Fibroblast of gingiva (primary cell): ENCODE results near the gene SDK1.

Source experiments
- DNase-seq: peaks from one replicate; pipeline ENCODE4 v3.0.0-alpha.2; 2011; ENCODE audit warnings: low read depth

SDK1 gene

DNA sequence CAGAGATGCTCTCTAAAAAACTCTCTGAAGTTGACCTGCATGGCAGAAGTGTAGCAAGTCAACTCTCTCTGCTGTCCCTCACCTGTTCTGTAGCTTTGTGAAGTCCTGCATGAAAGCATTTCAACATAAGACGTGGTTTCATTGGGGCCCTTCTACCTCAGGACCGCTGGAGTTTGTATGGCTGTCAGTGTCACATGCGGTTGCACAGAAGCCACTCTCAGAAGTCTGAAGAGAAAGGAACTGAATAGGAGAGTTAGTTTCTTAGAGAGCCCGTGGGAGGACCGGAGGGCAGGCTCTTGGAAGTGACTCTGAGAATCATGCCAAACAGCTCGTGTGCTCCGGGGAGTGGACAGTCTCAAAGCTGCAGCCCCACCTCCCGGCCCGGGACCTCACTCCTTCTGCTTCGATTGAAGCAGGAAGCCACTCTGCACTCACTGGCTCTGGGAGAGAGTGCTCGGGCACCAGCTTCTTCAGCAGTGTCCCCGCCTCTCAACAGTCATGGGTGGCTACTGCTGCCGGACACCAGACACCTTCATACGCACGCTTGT, 486.7 kb downstream of the SDK1 start:
- DNase-seq, result peak; percentile 14

DNA sequence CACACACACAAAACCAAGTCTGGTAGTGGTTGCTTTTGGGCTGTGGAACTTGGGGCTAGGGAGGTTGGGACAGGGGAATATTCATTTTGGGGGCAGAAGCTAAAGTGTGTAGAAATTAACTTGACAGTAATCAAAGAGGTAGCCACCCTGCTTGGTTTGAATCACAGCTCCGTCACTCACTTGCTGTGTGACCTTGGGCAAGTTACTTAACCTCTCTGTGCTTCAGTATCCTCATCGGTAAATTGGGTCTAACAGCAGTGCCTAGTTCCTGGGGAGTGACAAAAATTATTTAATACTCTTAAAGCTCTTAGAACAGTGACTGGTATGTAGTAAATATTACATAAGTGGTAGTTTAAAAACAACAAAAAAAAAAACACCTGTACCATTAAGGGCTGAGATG, 489.8 kb downstream of the SDK1 start:
- DNase-seq, result no peak

DNA sequence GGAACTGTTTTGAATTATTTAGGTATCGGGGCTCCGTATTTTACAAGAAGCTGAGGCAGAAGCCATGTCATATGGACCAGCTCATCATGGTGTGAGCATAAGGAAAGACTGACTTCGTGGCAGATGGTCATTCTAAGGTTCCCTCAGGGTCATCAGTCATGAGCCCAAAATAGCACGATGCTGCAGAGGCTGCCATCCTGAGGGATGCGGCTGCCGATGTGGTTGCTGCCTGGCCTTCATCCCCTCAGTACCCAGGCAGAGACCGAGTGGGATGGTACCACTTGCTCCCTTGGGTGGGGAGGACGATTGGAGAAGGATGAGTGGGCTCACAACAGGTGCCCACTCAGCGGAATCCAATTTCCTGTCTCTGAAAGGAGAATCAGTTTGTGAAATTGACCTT, 490.3 kb downstream of the SDK1 start:
- DNase-seq, result no peak

DNA sequence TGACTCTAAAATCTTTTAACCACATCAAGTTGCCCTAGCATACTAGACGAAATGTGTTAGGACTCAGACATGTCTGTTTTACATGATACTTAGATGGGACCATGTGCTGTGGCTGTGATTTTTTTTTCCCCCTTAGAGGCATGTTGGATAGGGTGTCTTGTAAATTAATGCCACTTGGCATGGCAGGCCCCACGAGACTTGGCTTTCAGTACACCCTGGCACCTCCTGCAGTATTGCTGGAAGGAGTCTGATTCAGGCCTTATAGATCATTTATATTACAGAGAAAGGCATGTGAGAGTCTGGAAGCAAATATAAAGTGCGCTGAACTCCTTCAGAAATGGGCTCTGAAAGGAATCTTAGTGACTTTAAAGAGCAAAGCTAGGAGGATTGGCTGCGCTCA, 494.1 kb downstream of the SDK1 start:
- DNase-seq, result no peak

DNA sequence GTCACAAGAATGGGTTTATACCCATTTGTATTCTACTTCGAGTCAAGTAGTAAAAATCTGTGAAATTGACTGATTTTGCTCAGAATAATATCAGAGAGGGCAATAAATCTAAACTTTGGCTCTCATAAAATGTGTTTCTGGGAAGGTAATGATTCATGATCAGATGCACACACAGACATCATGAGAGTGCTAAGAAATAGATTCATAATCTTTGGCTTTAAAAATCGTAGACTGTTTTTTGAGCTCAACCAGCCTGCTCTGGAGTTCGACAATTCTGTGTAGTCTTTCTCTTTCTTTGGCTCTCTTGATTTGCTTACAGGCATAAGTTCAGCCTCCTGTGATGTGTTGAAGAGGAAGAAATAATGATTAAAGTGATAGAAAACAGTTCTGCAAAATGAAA, 494.7 kb downstream of the SDK1 start:
- no peak for DNase-seq

DNA sequence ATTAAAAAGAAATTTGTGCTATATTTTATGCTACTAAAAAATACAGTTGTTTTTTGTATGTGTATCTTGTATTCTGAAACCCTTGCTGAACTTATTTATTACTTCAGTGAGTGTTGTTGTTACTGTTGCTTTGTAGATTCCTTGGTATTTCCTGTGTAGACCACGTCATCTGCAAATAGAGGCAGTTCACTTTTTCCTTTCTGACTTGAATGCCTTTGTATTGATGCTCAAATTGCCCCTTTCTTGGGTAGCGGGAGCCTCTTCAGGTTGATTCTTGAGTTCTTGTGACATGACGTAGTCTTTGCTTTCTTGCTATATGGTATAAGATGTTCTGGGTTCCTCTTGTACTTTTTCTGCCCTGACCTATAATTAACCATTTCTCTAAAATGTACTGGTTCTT, 504.1 kb downstream of the SDK1 start:
- DNase-seq, result peak; percentile 51

DNA sequence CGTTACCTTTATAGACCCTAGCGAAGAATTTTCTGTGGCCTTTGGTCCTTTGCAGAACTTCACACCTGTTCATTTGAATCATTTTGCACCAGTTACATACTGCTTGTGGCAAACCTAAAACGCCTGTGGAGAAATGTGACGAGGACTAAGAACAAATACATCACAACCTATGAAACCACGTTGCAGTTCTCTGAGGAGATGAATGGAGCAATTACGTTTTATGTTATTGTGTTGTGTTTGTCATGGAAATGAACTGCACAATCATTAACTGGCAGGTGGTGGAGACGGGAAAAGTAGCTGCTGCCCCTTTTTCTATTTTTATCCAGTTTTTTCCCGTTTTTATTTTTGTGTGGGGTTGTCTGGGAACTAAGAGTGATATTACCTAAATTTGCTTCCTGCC, 505.5 kb downstream of the SDK1 start:
- no peak for DNase-seq

DNA sequence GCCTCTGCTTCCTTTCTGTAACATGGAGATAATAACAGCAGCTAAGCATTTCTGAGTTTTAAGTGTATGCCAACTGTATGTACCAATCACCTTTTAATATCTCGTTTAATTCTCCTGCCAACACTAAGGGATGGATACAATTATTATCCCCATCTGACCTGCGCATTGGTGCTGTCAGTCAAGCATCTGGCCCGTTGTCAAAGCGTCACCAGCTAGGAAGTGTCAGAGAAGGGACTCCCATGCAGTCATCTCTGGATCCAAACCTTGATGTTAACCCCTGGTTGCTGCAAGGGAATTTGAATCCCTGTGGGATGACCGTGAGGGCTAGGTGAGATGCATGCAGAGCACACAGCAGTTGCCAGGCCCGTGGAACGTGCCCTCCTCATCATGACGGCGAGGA, 506.8 kb downstream of the SDK1 start:
- no peak for DNase-seq

DNA sequence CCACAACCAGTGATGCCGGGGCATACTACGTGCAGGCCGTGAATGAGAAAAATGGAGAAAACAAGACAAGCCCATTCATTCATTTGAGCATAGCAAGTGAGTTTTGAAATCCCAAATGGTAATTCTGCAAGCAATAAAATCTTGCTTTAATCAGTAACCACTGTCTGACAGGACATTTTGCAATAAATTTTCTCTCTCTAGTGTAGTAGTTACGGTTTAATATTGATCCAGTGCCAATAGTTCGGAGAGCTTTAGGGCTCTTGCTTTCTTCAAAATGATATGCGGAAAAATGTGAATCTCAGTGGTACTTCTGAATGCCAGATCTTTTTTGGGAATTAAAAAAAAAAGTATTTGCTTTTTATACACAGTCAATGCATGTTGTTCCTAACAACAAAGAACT, 520.4 kb downstream of the SDK1 start:
- DNase-seq, result peak; percentile 61

DNA sequence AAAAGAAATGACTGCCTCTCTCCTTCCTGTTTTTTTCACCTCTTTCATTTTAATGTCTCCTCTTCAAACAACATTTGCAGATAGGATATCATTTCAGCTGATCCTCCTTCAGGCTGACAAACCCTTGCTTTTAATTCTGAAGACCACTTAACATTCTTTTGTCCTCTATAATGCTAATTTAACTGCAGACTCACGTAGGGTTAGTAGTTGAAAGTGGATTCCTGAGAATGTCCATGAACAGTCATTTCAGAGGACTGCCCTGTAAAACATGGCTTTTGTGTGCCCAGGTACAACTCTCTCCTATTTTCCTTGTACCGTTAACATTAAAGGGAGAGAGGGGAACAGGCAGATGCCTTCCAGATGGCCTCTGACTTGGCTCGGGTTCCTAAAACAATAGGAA, 524.4 kb downstream of the SDK1 start:
- DNase-seq, result no peak

DNA sequence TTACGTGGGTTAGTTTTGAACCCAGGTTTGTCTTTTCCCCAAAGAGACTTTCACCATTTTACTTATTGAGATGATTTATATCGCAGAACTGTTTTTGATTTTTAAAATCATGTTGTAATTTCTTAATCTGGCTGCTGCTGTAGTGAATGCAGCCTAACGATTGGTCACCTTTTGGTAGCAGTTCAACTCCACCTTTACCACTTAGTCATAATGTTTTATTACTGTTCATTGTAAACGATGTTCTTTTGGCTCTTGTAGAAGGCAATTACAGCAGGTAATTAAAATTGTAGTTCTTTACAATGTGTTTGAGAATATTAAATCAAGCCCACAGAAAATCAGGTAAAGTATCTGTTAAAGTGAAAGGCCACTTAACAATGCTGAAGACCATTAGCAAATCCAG, 531.1 kb downstream of the SDK1 start:
- no peak for DNase-seq

DNA sequence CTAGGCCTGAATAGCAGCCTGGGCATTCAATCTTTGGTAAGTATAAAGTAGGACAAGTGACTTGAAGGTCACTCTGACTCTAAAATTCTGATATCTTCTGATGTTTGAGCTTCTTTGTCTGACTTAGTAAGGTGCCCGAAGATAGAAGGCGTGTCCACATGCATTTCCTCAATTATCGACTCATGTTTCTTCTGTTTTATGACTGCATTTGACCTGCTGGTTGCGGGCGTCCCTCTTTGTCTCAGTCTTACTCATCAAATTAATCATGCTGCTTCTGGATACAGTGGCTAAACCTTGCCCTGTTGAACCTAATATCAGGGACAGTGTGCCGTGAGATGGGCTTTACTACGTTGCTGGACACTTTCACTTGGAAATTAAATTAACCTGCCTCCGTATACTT, 534.1 kb downstream of the SDK1 start:
- no peak for DNase-seq

DNA sequence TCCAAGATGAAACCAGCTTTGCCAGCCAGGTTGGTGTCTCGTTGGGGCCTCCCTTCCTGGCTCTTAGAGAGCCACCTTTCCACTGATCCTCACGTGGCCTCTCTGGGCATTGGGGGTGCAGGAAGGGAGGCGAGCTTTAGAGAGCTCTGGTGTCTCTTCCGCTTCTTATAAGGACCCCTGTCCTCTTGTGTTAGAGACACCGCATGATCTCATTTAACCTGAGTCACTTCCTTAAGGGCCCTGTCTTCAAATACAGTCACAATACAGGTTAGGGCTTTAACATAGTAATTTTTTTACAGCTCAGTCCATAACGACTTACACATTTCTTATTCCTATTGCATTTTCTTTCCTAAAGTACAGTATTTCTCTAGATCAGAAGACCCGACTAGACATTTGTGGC, 535.8 kb downstream of the SDK1 start:
- no peak for DNase-seq

DNA sequence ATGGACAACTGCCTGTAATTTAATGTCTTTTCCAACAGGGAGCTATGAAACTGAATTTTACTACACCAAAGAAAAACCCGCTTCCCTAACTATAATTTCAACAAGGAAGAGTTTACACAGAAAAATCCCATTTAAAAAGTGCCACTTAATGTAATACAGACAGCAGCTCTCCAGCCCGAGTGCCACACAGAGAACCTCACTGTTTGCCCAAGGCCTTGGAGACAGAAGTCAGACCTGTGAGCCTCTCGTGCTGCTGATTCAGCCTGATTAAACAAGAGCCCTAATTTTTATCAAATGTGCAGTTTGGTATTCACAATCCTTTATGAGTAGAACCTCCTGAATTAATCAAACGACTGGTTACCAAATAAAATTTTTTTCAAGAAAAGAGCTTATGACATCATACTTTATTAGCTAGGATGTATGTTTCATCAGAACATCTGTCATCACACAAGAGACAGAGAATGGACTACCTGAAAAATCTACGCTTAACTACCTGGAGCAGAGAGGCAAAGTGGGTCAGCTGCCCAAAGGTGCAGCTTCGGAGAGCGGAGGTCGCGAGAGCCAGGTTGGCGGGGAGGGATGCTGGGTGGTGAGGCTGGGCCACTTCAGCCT, 543.6 kb downstream of the SDK1 start:
- no peak for DNase-seq

DNA sequence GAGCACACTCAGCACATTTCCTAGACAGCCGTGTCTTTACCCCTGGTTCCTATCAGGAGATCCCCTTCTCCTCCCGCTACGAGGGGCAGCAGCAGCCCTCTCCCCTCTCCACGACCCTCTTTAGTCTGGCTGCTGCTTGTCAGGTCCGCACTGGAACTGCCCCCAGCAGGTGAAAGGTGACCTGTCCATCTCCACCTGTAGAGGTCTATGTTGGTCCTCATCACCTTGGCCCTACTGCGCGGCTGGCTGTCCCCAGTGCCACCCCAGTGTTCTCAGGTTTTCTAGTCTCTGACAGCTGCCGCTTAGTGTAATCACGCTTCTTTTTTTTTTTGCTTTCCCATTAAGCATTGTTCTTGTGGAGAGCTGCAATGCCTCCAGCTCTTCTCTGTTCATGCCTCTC, 545.7 kb downstream of the SDK1 start:
- DNase-seq, result no peak

DNA sequence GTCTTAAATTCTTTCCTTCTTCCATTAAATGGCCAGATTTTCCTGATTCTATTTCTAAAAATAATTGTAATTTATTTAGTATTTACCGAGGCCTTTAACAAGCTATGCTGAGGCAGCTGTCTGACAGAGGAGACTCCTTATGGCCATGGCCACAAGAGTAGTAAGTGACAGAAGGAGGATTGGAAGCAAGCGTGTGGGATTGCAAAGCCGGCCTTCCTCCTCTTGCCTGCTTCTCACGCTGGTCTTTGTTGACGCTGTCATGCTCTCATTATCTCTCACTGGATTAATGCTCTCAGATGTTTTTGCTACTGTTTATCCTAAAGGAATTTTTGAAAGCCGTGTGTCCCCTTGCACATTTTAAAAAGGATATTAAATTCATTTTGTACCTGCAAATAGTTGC, 546.3 kb downstream of the SDK1 start:
- no peak for DNase-seq

DNA sequence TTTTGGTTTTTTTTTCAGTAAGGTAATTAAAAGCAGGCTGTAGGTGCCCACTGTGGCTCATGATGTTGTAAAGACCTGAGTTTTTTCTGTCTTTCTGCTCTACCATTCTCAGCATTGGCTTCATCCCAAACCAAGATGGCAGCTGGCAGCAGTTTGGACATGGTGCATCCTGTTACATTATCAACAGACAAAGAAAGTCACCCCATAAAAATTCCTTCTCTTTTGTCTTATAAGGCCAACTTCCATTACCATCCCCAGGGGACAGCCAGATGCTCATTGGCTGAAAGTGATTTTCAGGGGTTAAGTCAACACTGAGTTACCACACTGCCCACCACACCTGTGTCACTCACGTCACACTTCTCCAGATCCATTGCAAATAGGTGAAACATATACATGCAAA, 558.4 kb downstream of the SDK1 start:
- DNase-seq, result no peak

DNA sequence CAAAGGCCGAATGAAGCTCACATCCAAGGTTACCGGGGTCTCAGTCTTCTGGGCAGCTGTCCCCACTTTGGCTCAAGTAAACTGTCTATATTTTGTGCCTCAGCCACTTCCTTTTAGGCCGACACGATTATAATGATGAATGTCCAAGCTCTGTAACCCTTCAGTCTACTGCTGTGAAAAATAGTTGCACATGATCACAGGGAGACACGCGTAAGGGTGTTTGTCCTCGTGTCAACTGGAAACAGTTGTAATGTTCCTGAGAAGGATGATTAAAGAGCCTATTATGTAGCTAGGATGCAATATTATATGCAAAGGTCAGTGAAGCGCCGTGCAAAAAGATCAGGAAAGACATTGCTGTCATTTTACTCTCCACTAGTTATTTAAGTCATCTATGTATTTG, 559.9 kb downstream of the SDK1 start:
- no peak for DNase-seq

DNA sequence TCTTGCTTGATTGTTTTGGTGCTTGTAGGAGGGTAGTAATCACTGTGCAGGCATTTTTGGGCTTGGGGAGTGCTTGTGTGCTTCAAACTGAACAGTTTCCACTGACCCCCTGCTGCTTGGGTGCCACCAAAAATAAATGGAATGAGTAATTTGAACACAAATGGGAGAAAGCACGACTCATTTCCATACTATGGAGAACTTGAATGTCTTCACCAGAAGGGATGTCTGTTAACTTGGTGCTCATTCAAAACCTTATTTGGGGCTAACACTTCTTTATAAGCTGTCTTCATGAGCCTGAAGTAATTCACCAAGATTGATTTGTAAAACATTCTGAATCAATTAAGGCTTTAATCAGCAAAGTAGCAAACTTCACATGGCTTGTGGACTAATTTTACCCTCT, 560.3 kb downstream of the SDK1 start:
- peak; percentile 14 for DNase-seq

DNA sequence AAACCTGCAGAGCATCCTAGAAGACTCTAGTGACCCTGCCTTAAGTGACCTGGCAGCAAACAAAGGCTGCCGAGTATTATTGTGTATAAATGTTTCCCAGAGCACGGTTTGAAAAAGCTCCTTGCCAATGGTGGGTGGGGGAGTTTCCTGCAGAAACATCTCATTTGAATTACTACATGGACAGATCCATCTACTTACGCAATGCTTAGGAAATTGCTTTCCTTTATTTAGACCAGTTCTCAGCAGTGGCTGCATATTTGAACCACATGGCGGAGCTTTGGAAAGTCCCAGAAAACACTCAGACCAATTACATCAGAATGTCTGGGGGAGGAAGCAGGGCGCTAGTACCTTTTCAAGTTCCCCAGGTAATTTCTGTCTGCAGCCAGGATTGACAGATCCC, 560.9 kb downstream of the SDK1 start:
- DNase-seq, result peak; percentile 92

DNA sequence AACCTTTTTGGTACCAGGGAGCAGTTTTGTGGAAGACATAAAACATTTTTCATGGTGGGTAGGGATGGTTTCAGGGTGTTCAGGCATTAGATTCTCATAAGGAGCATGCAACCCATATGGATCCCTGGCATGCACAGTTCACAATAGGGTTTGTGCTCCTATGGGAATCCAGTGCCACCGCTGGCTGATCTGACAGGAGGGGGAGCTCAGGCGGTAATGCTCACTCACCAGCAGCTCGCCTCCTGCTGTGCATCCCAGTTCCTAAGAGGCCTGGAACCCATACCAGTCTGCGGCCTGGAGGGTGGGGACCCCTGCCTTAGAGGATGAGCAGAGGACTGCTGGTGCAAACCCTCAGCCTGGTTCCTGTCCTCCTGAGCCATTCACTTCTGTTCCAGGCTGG, 561.7 kb downstream of the SDK1 start:
- DNase-seq, result no peak

DNA sequence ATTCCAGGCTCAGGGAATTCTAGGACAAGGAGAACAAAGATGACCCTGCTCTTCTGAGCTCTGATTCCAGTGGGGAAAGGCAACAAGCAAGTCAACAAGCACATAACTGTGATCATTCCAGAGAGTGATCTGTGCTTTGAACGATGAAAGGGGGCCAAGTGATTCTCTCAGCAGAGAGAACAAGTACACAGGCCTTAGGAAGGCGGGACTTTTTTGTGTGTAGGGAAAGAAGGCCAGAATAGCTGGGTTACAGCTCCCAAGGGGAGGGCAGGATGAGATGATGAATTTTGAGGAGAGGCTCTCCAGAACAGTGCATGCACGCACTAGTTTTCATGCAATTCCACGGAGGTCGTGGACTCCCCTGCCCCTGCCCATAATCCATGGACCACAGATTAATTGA, 565.2 kb downstream of the SDK1 start:
- no peak for DNase-seq

DNA sequence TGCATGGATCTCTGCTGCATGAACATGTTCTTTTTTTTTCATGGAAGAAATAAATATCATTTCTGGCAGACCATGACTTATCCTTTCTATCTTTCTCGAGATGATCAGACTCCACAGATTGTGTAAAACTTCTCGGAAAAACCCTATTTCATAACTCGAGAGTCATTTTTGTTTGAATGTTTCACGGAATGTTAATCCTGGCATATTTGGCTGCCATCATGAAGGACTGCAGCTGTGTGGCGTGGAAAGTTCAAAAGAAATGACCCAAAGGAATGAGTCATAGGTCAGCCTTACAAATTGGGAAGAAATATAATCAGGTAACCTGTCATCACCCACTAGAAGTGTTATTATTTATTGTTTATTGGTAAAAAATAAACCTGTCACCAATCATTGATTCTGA, 566.8 kb downstream of the SDK1 start:
- DNase-seq, result peak; percentile 84

DNA sequence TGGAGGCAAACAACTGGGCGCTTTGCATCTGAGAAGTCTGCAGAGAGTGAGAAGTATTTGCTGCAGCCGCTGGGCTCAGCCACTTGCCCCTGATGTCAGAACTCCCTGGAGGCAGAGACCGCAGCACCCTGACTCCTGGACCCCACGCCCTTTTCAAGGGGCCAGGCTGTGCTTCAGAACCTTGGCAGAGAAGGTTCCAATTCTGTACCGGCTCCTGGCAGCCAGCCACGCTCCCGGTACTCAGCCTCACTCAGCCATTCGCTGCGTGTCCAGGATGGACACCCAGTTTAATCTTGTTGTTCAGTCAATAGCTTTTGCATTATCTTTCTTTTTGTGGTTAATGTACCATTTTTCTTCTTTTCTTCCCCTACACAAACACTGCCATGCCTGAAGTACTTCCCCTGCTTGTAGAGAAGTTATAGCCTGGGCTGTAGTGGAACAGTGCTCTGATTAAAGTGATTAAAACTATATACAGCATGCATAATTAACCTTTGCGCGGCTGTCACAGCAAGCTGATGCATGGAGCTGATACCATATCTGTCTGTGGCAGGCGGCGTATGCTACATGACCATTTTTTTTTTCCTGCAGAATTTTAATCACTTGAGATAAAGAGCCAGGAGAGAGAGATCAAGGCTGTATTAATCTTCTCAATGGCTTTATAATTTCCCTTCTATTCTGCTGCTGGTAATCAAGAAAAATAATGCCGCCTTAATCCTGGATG, 578.5 kb downstream of the SDK1 start:
- DNase-seq, result no peak
